SK-N-SH treated with all-trans-retinoic acid at 6 μM for 48 hours (cell line): ENCODE data around the gene RELT.

Source experiments
- ATAC-seq: fragments of 200-7000 bp; cut with Tn5 transposase; 3 replicates; pipeline ENCODE4 v1.9.1; 2020; ENCODE audit warnings: mild to moderate bottlenecking, moderate library complexity
- ARNTL ChIP-seq: fragments of 450-650 bp; formaldehyde crosslinking; IDR thresholded peaks from 2 replicates; pipeline ENCODE4 v1.5.0; 2020; ENCODE audit warnings: low read depth, mild to moderate bottlenecking, moderate library complexity, borderline replicate concordance
- BACH2 ChIP-seq: fragments of 250-450 bp; sonication (Bioruptor Pico); IDR thresholded peaks from 2 replicates; pipeline ENCODE4 v1.9.0; 2021; ENCODE audit warnings: mild to moderate bottlenecking, borderline replicate concordance
- CSDC2 ChIP-seq: fragments of 250-450 bp; sonication (Bioruptor Pico); IDR thresholded peaks from 2 replicates; pipeline ENCODE4 v1.5.0; 2020; ENCODE audit warnings: mild to moderate bottlenecking, moderate library complexity
- ESRRG ChIP-seq: fragments of 250-450 bp; sonication (Bioruptor Pico); IDR thresholded peaks from 2 replicates; pipeline ENCODE4 v1.6.1; 2021; ENCODE audit warnings: mild to moderate bottlenecking
- GLIS3 ChIP-seq: fragments of 250-450 bp; sonication (Bioruptor Pico); IDR thresholded peaks from 2 replicates; pipeline ENCODE4 v1.5.0; 2020; ENCODE audit warnings: mild to moderate bottlenecking, moderate library complexity
- RARB ChIP-seq: fragments of 250-450 bp; sonication (Bioruptor Pico); IDR thresholded peaks from 2 replicates; pipeline ENCODE4 v1.8.0; 2021; ENCODE audit warnings: mild to moderate bottlenecking, moderate library complexity
- TCF4 ChIP-seq: fragments of 250-450 bp; sonication (Bioruptor Pico); IDR thresholded peaks from 2 replicates; pipeline ENCODE4 v1.8.0; 2021; ENCODE audit warnings: mild to moderate bottlenecking, moderate library complexity, borderline replicate concordance
- TOX ChIP-seq: fragments of 250-450 bp; sonication (Bioruptor Pico); IDR thresholded peaks from 2 replicates; pipeline ENCODE4 v1.8.0; 2021; ENCODE audit warnings: mild to moderate bottlenecking, moderate library complexity, borderline replicate concordance
- ZFP3 ChIP-seq: fragments of 250-450 bp; sonication (Bioruptor Pico); IDR thresholded peaks from 2 replicates; pipeline ENCODE4 v1.5.0; 2020; ENCODE audit warnings: mild to moderate bottlenecking, moderate library complexity
- ZNF565 ChIP-seq: fragments of 450-650 bp; formaldehyde crosslinking; conservative IDR thresholded peaks from 2 replicates; pipeline ENCODE4 v1.5.0; 2020; ENCODE audit warnings: low read depth, mild to moderate bottlenecking, moderate library complexity
- ZNF70 ChIP-seq: fragments of 450-650 bp; formaldehyde crosslinking; IDR thresholded peaks from 2 replicates; pipeline ENCODE4 v1.5.0; 2020; ENCODE audit warnings: mild to moderate bottlenecking, moderate library complexity
- ZNF8 ChIP-seq: fragments of 450-650 bp; formaldehyde crosslinking; IDR thresholded peaks from 2 replicates; pipeline ENCODE4 v1.5.0; 2020; ENCODE audit warnings: mild to moderate bottlenecking, moderate library complexity
- TF ChIP-seq, protein P1 (sequence below): fragments of 250-450 bp; sonication (Bioruptor Pico); IDR thresholded peaks from 2 replicates; pipeline ENCODE4 v1.5.1; 2021; ENCODE audit warnings: mild to moderate bottlenecking, moderate library complexity
- TF ChIP-seq, protein P2 (sequence below): fragments of 250-450 bp; sonication (Bioruptor Pico); IDR thresholded peaks from 2 replicates; pipeline ENCODE4 v1.5.0; 2020; ENCODE audit warnings: mild to moderate bottlenecking, moderate library complexity
- TF ChIP-seq, protein P3 (sequence below): fragments of 250-450 bp; sonication (Bioruptor Pico); IDR thresholded peaks from 2 replicates; pipeline ENCODE4 v1.5.1; 2020; ENCODE audit warnings: low read depth, mild to moderate bottlenecking, moderate library complexity
- TF ChIP-seq, protein P4 (sequence below): fragments of 250-450 bp; sonication (Bioruptor Pico); IDR thresholded peaks from 2 replicates; pipeline ENCODE4 v1.8.0; 2021; ENCODE audit warnings: low read depth, mild to moderate bottlenecking, moderate library complexity, borderline replicate concordance
- TF ChIP-seq, protein P5 (sequence below): fragments of 250-450 bp; sonication (Bioruptor Pico); IDR thresholded peaks from 2 replicates; pipeline ENCODE4 v1.8.0; 2020; ENCODE audit warnings: mild to moderate bottlenecking, moderate library complexity, borderline replicate concordance

Gene RELT

DNA sequence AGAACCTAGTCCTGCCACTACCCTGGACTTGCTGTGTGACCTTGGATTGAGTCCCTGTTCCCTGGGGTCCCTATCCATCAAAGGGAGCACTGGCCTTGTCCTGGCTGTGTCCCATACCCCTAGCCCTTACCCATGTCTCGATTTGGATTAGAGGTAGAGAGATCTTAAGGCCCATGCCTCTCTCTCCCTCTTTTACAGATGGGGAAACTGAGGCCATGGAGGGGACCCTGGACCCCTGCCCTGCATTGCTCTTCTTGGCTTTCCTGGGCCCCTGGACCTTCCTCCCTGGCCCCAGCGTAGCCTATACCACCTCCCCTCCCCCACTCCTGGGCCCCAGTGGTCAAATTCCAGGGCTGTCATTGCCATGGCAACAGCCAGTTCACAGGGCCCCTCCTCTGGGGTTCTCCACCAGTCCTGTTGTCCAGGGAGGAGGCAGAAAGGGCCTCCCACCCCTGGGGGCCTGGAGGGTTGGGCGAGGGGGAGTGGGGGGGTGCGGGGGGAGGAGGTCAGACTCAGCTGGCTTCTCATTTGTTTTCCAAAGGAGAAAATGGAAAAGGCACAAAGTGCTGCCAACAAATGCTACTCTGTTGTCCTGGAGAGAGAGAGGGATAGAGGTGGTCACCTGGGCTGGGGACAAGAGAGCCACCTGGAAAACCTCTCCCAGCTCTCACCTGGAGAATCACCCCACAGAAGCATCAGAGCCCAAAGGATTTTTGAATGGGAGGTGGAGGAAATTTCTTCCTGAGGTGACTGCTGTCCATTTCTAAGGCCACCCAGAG lies 44.9 kb upstream of the RELT start:
- ATAC-seq = no peak
- TF ChIP-seq, protein P1, sequence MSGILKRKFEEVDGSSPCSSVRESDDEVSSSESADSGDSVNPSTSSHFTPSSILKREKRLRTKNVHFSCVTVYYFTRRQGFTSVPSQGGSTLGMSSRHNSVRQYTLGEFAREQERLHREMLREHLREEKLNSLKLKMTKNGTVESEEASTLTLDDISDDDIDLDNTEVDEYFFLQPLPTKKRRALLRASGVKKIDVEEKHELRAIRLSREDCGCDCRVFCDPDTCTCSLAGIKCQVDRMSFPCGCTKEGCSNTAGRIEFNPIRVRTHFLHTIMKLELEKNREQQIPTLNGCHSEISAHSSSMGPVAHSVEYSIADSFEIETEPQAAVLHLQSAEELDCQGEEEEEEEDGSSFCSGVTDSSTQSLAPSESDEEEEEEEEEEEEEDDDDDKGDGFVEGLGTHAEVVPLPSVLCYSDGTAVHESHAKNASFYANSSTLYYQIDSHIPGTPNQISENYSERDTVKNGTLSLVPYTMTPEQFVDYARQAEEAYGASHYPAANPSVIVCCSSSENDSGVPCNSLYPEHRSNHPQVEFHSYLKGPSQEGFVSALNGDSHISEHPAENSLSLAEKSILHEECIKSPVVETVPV (CRISPR knock-in tag) = no peak
- TF ChIP-seq ARNTL (CRISPR knock-in tag) (no peak), ZFP3 (CRISPR knock-in tag) (no peak)
- TF ChIP-seq, protein P2, sequence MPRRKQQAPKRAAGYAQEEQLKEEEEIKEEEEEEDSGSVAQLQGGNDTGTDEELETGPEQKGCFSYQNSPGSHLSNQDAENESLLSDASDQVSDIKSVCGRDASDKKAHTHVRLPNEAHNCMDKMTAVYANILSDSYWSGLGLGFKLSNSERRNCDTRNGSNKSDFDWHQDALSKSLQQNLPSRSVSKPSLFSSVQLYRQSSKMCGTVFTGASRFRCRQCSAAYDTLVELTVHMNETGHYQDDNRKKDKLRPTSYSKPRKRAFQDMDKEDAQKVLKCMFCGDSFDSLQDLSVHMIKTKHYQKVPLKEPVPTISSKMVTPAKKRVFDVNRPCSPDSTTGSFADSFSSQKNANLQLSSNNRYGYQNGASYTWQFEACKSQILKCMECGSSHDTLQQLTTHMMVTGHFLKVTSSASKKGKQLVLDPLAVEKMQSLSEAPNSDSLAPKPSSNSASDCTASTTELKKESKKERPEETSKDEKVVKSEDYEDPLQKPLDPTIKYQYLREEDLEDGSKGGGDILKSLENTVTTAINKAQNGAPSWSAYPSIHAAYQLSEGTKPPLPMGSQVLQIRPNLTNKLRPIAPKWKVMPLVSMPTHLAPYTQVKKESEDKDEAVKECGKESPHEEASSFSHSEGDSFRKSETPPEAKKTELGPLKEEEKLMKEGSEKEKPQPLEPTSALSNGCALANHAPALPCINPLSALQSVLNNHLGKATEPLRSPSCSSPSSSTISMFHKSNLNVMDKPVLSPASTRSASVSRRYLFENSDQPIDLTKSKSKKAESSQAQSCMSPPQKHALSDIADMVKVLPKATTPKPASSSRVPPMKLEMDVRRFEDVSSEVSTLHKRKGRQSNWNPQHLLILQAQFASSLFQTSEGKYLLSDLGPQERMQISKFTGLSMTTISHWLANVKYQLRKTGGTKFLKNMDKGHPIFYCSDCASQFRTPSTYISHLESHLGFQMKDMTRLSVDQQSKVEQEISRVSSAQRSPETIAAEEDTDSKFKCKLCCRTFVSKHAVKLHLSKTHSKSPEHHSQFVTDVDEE = no peak

DNA sequence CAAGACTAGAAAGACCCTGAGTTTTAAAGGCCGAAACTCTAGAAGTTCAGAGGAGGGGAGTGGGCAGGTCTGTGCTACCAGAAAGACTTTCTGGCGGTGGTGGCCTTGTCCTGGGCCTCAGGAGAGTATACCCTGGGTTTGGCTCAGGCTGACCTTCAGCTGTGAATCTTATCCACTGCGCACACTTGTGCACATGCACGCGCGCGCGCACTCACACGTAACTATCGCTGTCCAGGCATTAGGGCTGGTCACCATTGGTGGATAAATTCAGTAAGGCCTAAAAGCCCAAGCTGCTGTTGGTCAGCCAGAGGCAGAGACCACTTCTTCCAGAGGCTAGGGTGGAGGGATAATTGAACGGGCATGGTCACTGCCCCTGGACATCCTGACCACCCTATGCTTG lies 43.0 kb upstream of the RELT start:
- TF ChIP-seq, protein P3, sequence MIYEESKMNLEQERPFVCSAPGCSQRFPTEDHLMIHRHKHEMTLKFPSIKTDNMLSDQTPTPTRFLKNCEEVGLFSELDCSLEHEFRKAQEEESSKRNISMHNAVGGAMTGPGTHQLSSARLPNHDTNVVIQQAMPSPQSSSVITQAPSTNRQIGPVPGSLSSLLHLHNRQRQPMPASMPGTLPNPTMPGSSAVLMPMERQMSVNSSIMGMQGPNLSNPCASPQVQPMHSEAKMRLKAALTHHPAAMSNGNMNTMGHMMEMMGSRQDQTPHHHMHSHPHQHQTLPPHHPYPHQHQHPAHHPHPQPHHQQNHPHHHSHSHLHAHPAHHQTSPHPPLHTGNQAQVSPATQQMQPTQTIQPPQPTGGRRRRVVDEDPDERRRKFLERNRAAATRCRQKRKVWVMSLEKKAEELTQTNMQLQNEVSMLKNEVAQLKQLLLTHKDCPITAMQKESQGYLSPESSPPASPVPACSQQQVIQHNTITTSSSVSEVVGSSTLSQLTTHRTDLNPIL (CRISPR knock-in tag) = no peak
- TF ChIP-seq ZNF70 (no peak), ESRRG (CRISPR knock-in tag) (no peak), RARB (CRISPR knock-in tag) (no peak), TCF4 (CRISPR knock-in tag) (no peak), ZFP3 (CRISPR knock-in tag) (no peak), CSDC2 (no peak), ZNF565 (CRISPR knock-in tag) (no peak), ARNTL (CRISPR knock-in tag) (no peak), BACH2 (no peak), TOX (CRISPR knock-in tag) (no peak), ZNF8 (CRISPR knock-in tag) (no peak)
- TF ChIP-seq, protein P4, sequence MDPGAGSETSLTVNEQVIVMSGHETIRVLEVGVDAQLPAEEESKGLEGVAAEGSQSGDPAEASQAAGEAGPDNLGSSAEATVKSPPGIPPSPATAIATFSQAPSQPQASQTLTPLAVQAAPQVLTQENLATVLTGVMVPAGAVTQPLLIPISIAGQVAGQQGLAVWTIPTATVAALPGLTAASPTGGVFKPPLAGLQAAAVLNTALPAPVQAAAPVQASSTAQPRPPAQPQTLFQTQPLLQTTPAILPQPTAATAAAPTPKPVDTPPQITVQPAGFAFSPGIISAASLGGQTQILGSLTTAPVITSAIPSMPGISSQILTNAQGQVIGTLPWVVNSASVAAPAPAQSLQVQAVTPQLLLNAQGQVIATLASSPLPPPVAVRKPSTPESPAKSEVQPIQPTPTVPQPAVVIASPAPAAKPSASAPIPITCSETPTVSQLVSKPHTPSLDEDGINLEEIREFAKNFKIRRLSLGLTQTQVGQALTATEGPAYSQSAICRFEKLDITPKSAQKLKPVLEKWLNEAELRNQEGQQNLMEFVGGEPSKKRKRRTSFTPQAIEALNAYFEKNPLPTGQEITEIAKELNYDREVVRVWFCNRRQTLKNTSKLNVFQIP = no peak
- TF ChIP-seq, protein P5, sequence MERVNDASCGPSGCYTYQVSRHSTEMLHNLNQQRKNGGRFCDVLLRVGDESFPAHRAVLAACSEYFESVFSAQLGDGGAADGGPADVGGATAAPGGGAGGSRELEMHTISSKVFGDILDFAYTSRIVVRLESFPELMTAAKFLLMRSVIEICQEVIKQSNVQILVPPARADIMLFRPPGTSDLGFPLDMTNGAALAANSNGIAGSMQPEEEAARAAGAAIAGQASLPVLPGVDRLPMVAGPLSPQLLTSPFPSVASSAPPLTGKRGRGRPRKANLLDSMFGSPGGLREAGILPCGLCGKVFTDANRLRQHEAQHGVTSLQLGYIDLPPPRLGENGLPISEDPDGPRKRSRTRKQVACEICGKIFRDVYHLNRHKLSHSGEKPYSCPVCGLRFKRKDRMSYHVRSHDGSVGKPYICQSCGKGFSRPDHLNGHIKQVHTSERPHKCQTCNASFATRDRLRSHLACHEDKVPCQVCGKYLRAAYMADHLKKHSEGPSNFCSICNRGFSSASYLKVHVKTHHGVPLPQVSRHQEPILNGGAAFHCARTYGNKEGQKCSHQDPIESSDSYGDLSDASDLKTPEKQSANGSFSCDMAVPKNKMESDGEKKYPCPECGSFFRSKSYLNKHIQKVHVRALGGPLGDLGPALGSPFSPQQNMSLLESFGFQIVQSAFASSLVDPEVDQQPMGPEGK (CRISPR knock-in tag) = no peak

DNA sequence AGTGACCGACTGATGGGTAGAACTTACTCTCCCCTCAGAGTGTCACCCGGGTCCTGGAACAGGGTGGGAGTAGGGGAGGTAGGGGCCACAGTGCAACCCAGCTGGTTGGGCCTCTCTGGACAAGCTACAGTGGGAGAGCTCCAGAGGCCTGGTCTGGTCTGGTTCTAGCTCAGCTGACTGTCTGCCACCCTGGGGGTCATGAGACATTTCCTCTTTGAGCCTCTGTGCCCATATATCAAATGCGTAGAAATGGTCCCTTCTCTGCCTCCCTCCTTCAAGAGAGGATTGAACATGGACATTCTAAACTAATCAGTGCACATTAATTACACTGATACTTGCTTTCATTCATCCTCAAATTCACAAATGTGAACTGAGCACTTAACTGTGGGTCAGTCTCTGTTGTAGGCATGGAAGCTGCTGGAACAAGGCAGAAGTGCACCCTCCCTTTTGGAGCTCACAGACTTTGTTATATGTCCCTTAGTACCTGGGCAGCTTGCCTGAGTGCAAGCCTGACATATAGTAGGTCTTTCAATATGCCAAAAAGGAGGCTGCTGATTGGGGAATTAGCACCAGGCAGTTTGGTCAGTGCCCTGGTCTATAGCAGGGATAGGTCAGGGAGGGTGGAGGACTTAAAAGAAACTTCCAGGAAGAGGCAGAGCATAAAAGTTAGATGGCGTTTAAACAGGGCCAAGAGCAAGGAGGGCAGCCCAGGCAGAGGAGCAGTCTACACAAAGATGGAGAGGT lies 42.4 kb upstream of the RELT start:
- TF ChIP-seq TCF4 (CRISPR knock-in tag) (no peak), ZNF70 (peak; percentile 52; the same call in 1 of the 2 replicates), GLIS3 (CRISPR knock-in tag) (no peak)
- TF ChIP-seq, all 23 proteins: peak for 1
- no peak; the same call in 2 of the 3 replicates for ATAC-seq

More for the DNA sequence above, 43.0 kb upstream of the RELT start:
- no peak for ATAC-seq
